ENCODE data around the gene PAQR9. TPM values are rescaled to one million over a fixed set of nuclear protein-coding genes. Genes with fewer than 3 reads are reported as not detected.

Gene PAQR9
- total RNA-seq, 1 experiment from 2014 or later = not detected

DNA sequence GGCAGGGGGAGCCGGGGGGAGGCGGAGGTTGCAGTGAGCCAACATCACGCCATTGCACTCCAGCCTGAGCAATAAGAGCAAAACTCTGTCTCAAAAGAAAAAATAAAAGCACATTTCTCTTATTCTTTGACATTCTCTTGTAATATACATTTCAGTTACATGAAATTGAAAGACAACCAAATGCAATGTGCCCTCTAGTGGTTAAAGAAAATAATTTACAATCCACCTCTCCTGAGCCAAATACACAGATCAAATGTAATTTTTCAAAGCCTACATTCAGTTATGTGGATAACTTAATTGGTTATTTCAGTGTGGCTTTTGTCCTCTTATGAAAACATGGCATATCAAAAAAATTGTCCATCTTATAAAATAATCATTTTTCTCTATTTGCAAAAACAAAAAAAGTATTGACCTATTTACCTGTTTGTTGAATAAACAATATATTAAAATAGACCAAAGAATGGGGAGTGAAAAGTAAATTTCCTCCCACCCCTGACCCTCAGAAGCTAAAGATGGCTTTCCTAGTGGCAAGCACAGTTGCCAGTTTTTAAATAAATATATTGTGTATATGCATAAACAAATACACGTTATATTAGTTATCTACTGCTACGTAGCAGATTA is 23.7 kb upstream of the PAQR9 start:
- no peaks in the 10 kb centered on the region for H3K36me3 ChIP-seq (ENCODE audit: control insufficient read depth, insufficient read depth, low read length)
- POLR2A ChIA-PET = no interaction called here
- no peak overlapping the region for H3K27ac Mint-ChIP-seq (ENCODE audit: unreplicated experiment)
- TF ChIP-seq, protein P1, sequence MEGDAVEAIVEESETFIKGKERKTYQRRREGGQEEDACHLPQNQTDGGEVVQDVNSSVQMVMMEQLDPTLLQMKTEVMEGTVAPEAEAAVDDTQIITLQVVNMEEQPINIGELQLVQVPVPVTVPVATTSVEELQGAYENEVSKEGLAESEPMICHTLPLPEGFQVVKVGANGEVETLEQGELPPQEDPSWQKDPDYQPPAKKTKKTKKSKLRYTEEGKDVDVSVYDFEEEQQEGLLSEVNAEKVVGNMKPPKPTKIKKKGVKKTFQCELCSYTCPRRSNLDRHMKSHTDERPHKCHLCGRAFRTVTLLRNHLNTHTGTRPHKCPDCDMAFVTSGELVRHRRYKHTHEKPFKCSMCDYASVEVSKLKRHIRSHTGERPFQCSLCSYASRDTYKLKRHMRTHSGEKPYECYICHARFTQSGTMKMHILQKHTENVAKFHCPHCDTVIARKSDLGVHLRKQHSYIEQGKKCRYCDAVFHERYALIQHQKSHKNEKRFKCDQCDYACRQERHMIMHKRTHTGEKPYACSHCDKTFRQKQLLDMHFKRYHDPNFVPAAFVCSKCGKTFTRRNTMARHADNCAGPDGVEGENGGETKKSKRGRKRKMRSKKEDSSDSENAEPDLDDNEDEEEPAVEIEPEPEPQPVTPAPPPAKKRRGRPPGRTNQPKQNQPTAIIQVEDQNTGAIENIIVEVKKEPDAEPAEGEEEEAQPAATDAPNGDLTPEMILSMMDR (IDR thresholded peaks at IDR 0.05; ENCODE audit: insufficient read depth in 1 of 2, low read depth in 1 of 2, low read length in 1 of 2, severe bottlenecking in 1 of 2, unreplicated experiment in 1 of 2) = peak; percentile 44 to 63
- no peaks in the 10 kb centered on the region for H3K27me3 ChIP-seq (replicated peaks; ENCODE audit: control insufficient read depth, insufficient read depth, low read length)
- no peaks in the 10 kb centered on the region for H3K9me3 ChIP-seq
- H3K4me1 ChIP-seq = no peaks in the 10 kb centered on the region
- no peak overlapping the region for H3K4me3 ChIP-seq (ENCODE audit: low read depth, low read length)
- intact Hi-C loops (cut with micrococcal nuclease; ENCODE audit: unreplicated experiment) = loop anchor here (1.0 to 2.0 kb wide), 3 partner anchors 58 to 400 kb away; no protein-coding TSS in a partner anchor
- peaks cover 10% of the 10 kb centered on the region for H3K27me3 Mint-ChIP-seq (ENCODE audit: insufficient read depth, unreplicated experiment)
- no peaks in the 10 kb centered on the region for H3K36me3 Mint-ChIP-seq (ENCODE audit: insufficient read depth, unreplicated experiment)
- no TSS peak for BruUV-seq (replicated peaks)
- CTCF ChIA-PET = no interaction called here
- no peak overlapping the region for H3K4me3 Mint-ChIP-seq (ENCODE audit: unreplicated experiment)
- no peak for DNase-seq
- H3K4me1 Mint-ChIP-seq (ENCODE audit: low read depth, unreplicated experiment) = no peaks in the 10 kb centered on the region
- H3K9me3 Mint-ChIP-seq (ENCODE audit: unreplicated experiment) = no peaks in the 10 kb centered on the region

DNA sequence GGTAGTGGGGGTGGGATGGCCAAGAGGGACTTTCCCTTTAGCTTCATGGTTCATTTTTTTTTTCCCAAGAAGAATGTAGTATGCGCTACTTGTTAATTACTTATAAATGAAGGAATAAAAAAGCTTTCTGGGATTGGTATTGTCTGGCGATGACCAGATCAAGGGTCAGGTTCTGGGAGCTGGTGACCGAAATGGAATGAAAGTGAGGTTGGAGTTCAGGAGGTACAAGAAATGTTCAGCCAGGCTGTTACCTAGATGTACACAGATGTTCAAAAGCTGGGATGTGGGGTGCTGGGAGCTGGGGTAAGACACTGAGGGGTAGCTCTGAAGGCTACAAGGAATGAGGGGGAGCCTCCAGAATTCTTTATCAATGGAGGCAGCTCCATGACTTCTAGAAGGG is 20.8 kb upstream of the PAQR9 start:
- Histone ChIP-seq H3K27me3 (replicated peaks; ENCODE audit: control insufficient read depth, insufficient read depth, low read length) (no peaks in the 10 kb centered on the region), H3K4me1 (no peaks in the 10 kb centered on the region), H3K36me3 (ENCODE audit: control insufficient read depth, insufficient read depth, low read length) (no peaks in the 10 kb centered on the region), H3K9me3 (no peaks in the 10 kb centered on the region), H3K4me3 (ENCODE audit: low read depth, low read length) (no peak overlapping the region)
- DNase-seq = no peak
- no TSS peak for BruUV-seq (replicated peaks)
- ChIA-PET POLR2A (no interaction called here), CTCF (interaction anchor here (0.6 kb wide), 1 partner anchor 8 kb away, joined by 3 read pairs; no protein-coding TSS in a partner anchor)
- H3K4me3 Mint-ChIP-seq (ENCODE audit: unreplicated experiment) = no peak overlapping the region
- no peaks in the 10 kb centered on the region for H3K36me3 Mint-ChIP-seq (ENCODE audit: insufficient read depth, unreplicated experiment)
- TF ChIP-seq, protein P1 (IDR thresholded peaks at IDR 0.05; ENCODE audit: insufficient read depth in 1 of 2, low read depth in 1 of 2, low read length in 1 of 2, severe bottlenecking in 1 of 2, unreplicated experiment in 1 of 2) = no peak
- no peak overlapping the region for H3K27ac Mint-ChIP-seq (ENCODE audit: unreplicated experiment)
- intact Hi-C loops (cut with micrococcal nuclease; ENCODE audit: unreplicated experiment) = no loop called here
- peaks cover 14% of the 10 kb centered on the region for H3K27me3 Mint-ChIP-seq (ENCODE audit: insufficient read depth, unreplicated experiment)
- no peaks in the 10 kb centered on the region for H3K9me3 Mint-ChIP-seq (ENCODE audit: unreplicated experiment)
- H3K4me1 Mint-ChIP-seq (ENCODE audit: low read depth, unreplicated experiment) = no peaks in the 10 kb centered on the region

DNA sequence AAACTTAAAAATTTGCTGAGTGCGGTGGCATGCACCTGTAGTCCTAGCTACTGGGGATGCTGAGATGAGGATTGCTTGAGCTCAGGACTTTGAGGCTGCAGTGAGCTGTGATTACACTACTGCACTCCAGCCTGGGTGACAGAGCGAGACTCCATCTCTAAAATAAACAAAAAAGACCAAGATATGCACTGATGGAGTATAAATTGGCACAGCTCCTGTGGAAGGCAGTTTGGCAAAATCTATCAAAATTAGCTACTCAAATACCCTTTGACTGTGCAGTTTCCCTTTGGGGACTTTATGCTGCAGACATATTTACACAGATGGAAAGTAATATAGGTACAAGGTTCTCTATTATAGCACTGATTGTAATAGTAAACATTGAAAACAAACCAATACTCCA is 19.8 kb upstream of the PAQR9 start:
- Mint-ChIP-seq H3K27me3 (ENCODE audit: insufficient read depth, unreplicated experiment) (peaks cover 14% of the 10 kb centered on the region), H3K27ac (ENCODE audit: unreplicated experiment) (no peak overlapping the region), H3K9me3 (ENCODE audit: unreplicated experiment) (no peaks in the 10 kb centered on the region), H3K4me3 (ENCODE audit: unreplicated experiment) (no peak overlapping the region), H3K4me1 (ENCODE audit: low read depth, unreplicated experiment) (no peaks in the 10 kb centered on the region), H3K36me3 (ENCODE audit: insufficient read depth, unreplicated experiment) (no peaks in the 10 kb centered on the region)
- no TSS peak for BruUV-seq (replicated peaks)
- intact Hi-C loops (cut with micrococcal nuclease; ENCODE audit: unreplicated experiment) = no loop called here
- CTCF ChIA-PET = no interaction called here
- H3K4me3 ChIP-seq (ENCODE audit: low read depth, low read length) = no peak overlapping the region
- POLR2A ChIA-PET = no interaction called here
- H3K36me3 ChIP-seq (ENCODE audit: control insufficient read depth, insufficient read depth, low read length) = no peaks in the 10 kb centered on the region
- no peaks in the 10 kb centered on the region for H3K9me3 ChIP-seq
- no peaks in the 10 kb centered on the region for H3K27me3 ChIP-seq (replicated peaks; ENCODE audit: control insufficient read depth, insufficient read depth, low read length)
- TF ChIP-seq, protein P1 (IDR thresholded peaks at IDR 0.05; ENCODE audit: insufficient read depth in 1 of 2, low read depth in 1 of 2, low read length in 1 of 2, severe bottlenecking in 1 of 2, unreplicated experiment in 1 of 2) = no peak
- H3K4me1 ChIP-seq = no peaks in the 10 kb centered on the region
- no peak for DNase-seq

Data from Caco-2 (cell line).